ENCODE results near the gene PFN4. TPM values are rescaled to one million over a fixed set of nuclear protein-coding genes. Genes with fewer than 3 reads are reported as not detected.
A peak's percentile ranks its signal among the peaks of the same experiment; 100 is the strongest.
"Not testable (repeated sequence)": the region's sequence is repeated elsewhere in the genome, so short reads cannot be mapped to it uniquely, and the experiment has no call there.

The PFN4 gene
- polyA plus RNA-seq, 4 donors: 1.4 to 3.2 (median 2.8) TPM

GRCh38 chr2:24115057-24115456 is 8.1 kb downstream of the PFN4 start:
- DNase-seq (ENCODE audit: low read depth in 4 of 4, low spot score in 3 of 4): no peak

- DNase-seq (ENCODE audit: low read depth in 4 of 4, low spot score in 3 of 4): no peak
These were observed 11.7 kb downstream of the PFN4 start for GRCh38 chr2:24111407-24111901.

GRCh38 chr2:24110660-24111303 is 12.4 kb downstream of the PFN4 start:
- no peak for DNase-seq (ENCODE audit: low read depth in 4 of 4, low spot score in 3 of 4)

- DNase-seq (ENCODE audit: low read depth in 4 of 4, low spot score in 3 of 4): not testable (repeated sequence)
These were observed 13.7 kb downstream of the PFN4 start for GRCh38 chr2:24109431-24109830.

- no peak for DNase-seq (ENCODE audit: low read depth in 4 of 4, low spot score in 3 of 4)
These were observed 15.8 kb downstream of the PFN4 start for GRCh38 chr2:24107336-24107735.

- DNase-seq (ENCODE audit: low read depth in 4 of 4, low spot score in 3 of 4): no peak
These were observed 16.3 kb downstream of the PFN4 start for GRCh38 chr2:24106786-24107185.

- DNase-seq (ENCODE audit: low read depth in 4 of 4, low spot score in 3 of 4): no peak
These were observed 17.3 kb downstream of the PFN4 start for GRCh38 chr2:24105816-24106215.

- DNase-seq (ENCODE audit: low read depth in 4 of 4, low spot score in 3 of 4): no peak
These were observed 18.2 kb downstream of the PFN4 start for GRCh38 chr2:24104906-24105305.

GRCh38 chr2:24104110-24104650 is 19.0 kb downstream of the PFN4 start:
- DNase-seq (ENCODE audit: low read depth in 4 of 4, low spot score in 3 of 4): no peak

GRCh38 chr2:24102677-24103076 is 20.5 kb downstream of the PFN4 start:
- DNase-seq (ENCODE audit: low read depth in 4 of 4, low spot score in 3 of 4): no peak

GRCh38 chr2:24101992-24102391 is 21.1 kb downstream of the PFN4 start:
- no peak for DNase-seq (ENCODE audit: low read depth in 4 of 4, low spot score in 3 of 4)

GRCh38 chr2:24100732-24101131 is 22.4 kb downstream of the PFN4 start:
- DNase-seq (ENCODE audit: low read depth in 4 of 4, low spot score in 3 of 4): not testable (repeated sequence)

- not testable (repeated sequence) for DNase-seq (ENCODE audit: low read depth in 4 of 4, low spot score in 3 of 4)
These were observed 27.9 kb downstream of the PFN4 start for GRCh38 chr2:24095171-24095677.

GRCh38 chr2:24093270-24093669 is 29.9 kb downstream of the PFN4 start:
- not testable (repeated sequence) for DNase-seq (ENCODE audit: low read depth in 4 of 4, low spot score in 3 of 4)

GRCh38 chr2:24088821-24089359 is 34.2 kb downstream of the PFN4 start:
- DNase-seq (ENCODE audit: low read depth in 4 of 4, low spot score in 3 of 4): no peak

- no peak for DNase-seq (ENCODE audit: low read depth in 4 of 4, low spot score in 3 of 4)
These were observed 36.1 kb downstream of the PFN4 start for GRCh38 chr2:24087032-24087431.

- DNase-seq (ENCODE audit: low read depth in 4 of 4, low spot score in 3 of 4): no peak
These were observed 36.9 kb downstream of the PFN4 start for GRCh38 chr2:24086241-24086640.

GRCh38 chr2:24085200-24085489 is 38.0 kb downstream of the PFN4 start:
- no peak for DNase-seq (ENCODE audit: low read depth in 4 of 4, low spot score in 3 of 4)

GRCh38 chr2:24084386-24085199 is 38.5 kb downstream of the PFN4 start, which contains the start of gene TP53I3:
Gene TP53I3 (minus strand): TSS chr2:24084834. CDS start chr2:24084326, 508 bp downstream.
- peak; percentile 83 to 91 (median 86) for DNase-seq (ENCODE audit: low read depth in 4 of 4, low spot score in 3 of 4)

GRCh38 chr2:24083567-24084385 is 39.4 kb downstream of the PFN4 start:
- DNase-seq (ENCODE audit: low read depth in 4 of 4, low spot score in 3 of 4): peak; percentile 59 to 69 (median 61)

Data from right renal pelvis (tissue), 4 donors.